MG63 (cell line): Measurements from ENCODE around the gene ANKS3. TPM values are rescaled to one million over a fixed set of nuclear protein-coding genes. Genes with fewer than 3 reads are reported as not detected.

Experiments
- DNase-seq: peaks from one replicate; pipeline ENCODE4 v3.0.0-alpha.2; 2020
- H3K27me3 ChIP-seq: fragments of 250-450 bp; sonication (Bioruptor Pico); 2 replicates; pipeline ENCODE4 v1.5.1; 2020; ENCODE audit warnings: mild to moderate bottlenecking, moderate library complexity
- H3K36me3 ChIP-seq: fragments of 250-450 bp; sonication (Bioruptor Pico); 2 replicates; pipeline ENCODE4 v1.5.1; 2020; ENCODE audit warnings: mild to moderate bottlenecking, moderate library complexity
- H3K4me3 ChIP-seq: fragments of 250-450 bp; sonication (Bioruptor Pico); 2 replicates; pipeline ENCODE4 v1.5.1; 2020; ENCODE audit warnings: mild to moderate bottlenecking, moderate library complexity
- H3K9me3 ChIP-seq: fragments of 250-450 bp; sonication (Bioruptor Pico); 2 replicates; pipeline ENCODE4 v1.5.1; 2020; ENCODE audit warnings: mild to moderate bottlenecking, moderate library complexity
- total RNA-seq: library from RNA; depleted of rRNA; stranded (reverse); fragments of >200 nt; shearing (Covaris generic); gene quantifications from 2 replicates; pipeline ENCODE4 v1.2.3, GENCODE V29; 2014; ENCODE audit warnings: low replicate concordance

ANKS3 gene
- total RNA-seq, 1 experiment from 2014 or later = 25.8 TPM

DNA sequence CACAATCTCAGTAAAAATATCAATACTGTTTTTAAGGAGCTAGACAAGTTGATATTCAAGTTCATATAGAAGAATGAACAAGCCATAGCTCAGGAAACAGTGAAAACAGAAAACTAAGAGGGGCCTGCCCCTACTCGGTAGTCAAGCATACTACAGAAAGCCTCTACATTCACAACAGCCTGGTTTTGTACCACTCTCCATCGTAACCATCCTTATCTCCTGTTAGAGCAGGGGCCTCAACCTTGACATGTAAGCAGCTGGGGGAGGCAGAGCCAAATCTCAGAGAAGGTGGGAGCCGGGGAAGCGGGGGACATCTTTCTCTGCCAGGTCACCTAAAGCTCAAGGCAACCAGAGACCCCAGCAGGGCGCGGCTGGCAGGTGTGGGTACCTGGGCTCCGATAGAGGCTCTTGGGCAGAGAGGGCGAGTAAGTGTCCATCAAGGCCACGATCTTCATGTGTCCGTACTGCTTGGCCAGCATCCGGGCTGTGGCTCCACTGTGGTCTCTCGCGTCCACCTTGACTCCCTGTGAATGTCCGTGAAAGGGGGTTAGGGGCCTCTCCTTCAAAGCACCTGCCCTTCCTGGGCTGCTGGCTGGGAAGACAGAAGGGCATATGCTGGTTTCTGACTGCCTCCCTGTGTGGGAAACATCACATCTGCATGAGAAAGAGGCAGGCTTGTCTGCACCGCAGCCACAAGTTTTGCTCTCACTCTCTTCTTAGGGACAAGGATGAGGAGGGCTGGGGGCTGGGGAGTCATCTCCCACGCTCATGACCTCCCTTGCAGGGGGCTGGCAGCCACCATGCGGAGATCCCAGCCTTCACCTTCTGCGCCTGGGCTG lies 20.2 kb downstream of the ANKS3 start:
- no peaks in the 10 kb centered on the region for H3K9me3 ChIP-seq
- DNase-seq = no peak
- peaks cover 45% of the 10 kb centered on the region for H3K36me3 ChIP-seq
- no peak overlapping the region for H3K4me3 ChIP-seq
- no peaks in the 10 kb centered on the region for H3K27me3 ChIP-seq

DNA sequence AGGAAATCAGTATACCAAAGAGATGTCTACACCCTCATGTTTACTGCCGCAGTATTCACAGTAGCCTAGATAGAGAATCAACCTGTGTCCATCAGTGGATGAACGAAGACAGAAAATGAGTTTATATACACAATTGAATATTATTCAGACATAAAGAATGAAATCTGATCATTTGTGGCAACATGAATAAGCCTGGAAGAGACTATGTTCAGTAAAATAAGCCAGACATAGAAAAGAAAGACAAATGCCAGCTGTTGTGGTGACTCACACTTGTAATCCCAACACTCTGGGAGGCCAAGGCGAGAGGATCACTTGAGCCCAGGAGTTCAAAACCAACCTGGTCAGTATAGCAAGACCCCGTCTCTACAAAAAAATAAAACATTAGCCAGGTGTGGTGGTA lies 24.6 kb downstream of the ANKS3 start:
- no peak overlapping the region for H3K4me3 ChIP-seq
- peak; percentile 46 for DNase-seq
- peaks cover 42% of the 10 kb centered on the region for H3K36me3 ChIP-seq
- H3K27me3 ChIP-seq = no peaks in the 10 kb centered on the region
- no peaks in the 10 kb centered on the region for H3K9me3 ChIP-seq

DNA sequence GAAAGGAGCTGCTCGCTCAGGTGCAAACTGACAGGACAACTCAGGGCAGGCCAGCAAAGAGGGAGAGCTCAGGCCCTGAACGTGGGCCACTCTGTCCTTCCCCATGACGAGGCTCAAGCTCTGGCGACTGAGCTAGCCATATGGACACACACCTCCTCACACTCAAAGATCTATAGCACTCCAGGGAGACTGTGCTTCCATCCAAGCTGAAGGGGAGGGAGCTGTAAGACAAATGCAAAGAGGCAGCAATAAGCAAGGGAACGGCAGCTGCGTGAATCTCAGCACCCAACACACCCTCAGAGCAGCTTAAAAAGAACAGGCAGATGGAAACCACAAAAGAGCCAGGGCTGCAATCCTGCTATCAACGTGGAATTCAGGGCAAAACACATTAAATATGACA lies 27.2 kb downstream of the ANKS3 start:
- Histone ChIP-seq H3K36me3 (peaks cover 50% of the 10 kb centered on the region), H3K9me3 (no peaks in the 10 kb centered on the region), H3K27me3 (no peaks in the 10 kb centered on the region), H3K4me3 (no peak overlapping the region)
- DNase-seq = no peak

DNA sequence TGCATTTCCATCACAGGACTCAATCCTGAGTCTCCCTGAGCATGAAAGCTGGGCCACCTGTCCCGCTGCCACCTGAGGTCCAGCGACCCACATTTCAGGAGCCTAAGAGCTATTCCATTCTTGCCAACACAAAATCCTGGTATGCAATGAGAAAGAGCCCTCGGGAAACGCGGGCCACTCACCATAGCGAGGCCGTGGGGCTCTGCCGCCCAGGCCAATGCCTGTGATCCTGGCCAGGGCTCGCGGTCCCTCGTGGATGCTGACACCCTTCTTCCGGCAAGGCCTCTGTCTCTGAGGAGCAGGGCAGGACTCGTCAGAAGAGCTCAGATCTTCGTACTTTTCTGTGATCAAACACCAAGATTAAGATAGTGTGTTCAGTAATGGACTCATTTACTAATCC lies 29.2 kb downstream of the ANKS3 start:
- Histone ChIP-seq H3K27me3 (no peaks in the 10 kb centered on the region), H3K36me3 (peaks cover 61% of the 10 kb centered on the region), H3K4me3 (no peak overlapping the region), H3K9me3 (no peaks in the 10 kb centered on the region)
- DNase-seq = no peak

DNA sequence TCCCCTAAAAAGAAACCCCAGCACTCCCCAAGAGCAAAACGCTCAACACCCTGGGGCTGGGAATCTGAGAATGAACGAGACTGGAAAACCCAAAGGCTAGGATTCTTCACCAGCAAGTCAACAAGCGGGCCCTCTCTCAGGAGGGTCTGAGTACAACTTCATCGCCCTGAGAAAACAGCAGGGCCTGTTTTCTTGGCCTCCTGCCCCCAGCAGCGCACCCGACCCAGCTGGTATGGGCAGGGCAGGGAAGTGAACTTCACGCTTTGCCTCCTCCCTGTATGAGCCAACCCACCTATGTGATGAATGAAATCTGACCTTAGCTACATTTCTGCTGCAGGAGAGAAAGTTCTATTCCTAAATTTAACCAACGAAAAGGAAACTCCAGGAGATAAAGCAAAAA lies 29.6 kb downstream of the ANKS3 start:
- DNase-seq = no peak
- peaks cover 64% of the 10 kb centered on the region for H3K36me3 ChIP-seq
- H3K9me3 ChIP-seq = no peaks in the 10 kb centered on the region
- H3K27me3 ChIP-seq = no peaks in the 10 kb centered on the region
- H3K4me3 ChIP-seq = no peak overlapping the region

DNA sequence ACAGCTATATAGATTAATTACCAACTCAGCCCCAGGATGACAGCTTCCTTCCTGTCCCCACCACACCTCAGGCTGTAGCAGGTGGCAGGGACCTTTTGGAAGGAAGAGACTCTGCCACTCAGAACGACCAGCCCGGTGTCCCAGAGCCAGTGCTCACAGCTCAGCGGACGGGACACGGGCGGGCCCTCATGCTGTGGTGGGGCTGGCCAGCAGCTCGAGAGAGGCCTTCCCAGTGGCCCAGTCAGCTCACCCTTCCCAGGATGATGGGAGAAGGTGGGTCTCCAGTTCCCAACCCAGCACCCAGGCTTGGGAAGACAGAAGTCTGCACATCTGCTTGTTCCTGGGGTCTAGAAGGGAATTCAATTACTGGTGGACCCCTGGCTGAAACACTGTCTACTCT lies 30.2 kb downstream of the ANKS3 start:
- no peak overlapping the region for H3K4me3 ChIP-seq
- peaks cover 68% of the 10 kb centered on the region for H3K36me3 ChIP-seq
- H3K9me3 ChIP-seq = no peaks in the 10 kb centered on the region
- DNase-seq = no peak
- H3K27me3 ChIP-seq = no peaks in the 10 kb centered on the region

DNA sequence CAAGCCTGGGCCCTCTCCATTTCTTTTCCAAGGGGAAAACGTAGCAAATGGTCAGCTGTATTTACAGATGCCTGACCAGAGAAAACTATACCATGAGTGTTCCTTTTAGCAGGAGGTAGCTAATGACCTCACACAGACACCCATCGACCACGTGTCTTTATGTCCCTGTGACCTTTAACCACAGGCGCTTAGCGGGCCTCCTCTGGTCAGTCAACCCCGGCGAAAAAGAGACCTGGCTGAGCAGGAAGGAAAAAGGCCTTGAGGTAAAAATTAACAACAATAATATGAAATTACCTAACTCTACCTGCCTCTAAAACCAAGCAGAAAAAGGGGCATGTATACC lies 31.6 kb downstream of the ANKS3 start:
- Histone ChIP-seq H3K9me3 (no peaks in the 10 kb centered on the region), H3K4me3 (no peak overlapping the region), H3K36me3 (peaks cover 77% of the 10 kb centered on the region), H3K27me3 (no peaks in the 10 kb centered on the region)
- DNase-seq = no peak

DNA sequence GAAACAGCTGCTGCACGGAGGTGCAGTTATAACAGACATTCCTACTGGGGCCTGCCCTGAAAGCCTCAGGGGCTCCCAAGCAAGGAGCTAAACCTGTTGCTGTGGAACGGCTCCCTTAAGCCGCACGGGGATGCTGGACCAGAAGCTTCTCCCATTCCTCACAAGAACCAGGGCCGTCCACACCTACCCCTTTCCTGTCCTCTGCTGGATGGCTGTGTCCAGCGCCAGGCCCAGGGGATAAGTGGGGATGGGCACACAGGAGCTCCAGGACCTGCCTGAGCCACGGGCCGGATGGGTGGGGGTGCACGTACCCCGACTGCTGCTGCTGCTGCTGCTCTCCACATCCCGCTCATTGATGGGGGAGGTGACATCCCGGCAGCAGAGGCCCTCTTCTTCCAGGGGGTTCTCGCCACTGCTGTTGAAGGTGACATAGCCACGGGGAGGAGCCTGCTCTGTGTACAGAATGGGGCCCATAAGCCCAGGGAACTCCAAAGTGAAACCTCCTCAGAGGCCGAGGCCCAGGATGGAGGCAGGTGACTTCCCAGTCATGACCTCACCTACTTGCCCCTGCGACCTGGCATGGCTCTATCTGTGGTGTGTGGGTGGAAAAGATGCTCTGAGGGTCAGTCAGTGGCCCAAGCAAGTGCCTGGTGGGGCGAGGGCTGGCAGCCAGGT lies 32.1 kb downstream of the ANKS3 start:
- H3K36me3 ChIP-seq = peaks cover 79% of the 10 kb centered on the region
- no peak for DNase-seq
- no peaks in the 10 kb centered on the region for H3K9me3 ChIP-seq
- H3K27me3 ChIP-seq = no peaks in the 10 kb centered on the region
- no peak overlapping the region for H3K4me3 ChIP-seq

DNA sequence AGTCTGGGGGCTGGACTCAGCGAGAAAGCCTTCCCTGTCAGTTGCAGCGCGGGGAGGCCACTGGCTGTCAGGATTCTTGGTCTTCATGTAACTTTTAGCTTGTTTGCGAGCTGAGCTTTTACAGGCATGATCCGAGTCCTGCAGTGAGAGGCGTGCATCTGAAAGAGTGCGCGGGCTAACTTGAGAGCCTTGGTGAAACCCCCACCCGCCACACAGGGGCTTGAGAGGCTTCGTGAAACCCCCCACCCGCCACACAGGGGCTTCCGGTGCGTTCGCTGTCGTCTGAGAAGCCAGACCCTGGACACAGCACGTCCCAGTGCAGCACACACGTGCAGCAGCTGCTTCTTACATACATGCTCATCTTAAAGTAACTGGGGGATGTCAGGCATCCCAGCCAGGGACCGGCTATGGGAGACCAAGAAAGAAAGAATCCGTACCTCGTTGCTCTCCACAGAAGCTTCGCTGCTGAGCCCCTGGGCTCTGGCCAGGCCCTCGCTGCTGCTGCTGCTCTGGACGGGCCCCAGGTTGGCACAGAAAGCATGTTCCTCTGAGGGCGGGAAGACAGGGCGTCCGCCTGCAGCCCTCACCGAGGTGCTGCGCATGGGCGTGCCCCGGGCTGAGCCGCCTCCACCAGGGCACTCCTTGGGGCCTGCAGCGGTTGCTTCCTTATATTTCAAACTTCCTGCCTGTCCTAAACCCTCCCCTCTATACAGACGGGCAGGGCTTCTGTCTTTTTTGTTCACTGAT lies 32.9 kb downstream of the ANKS3 start:
- Histone ChIP-seq H3K27me3 (no peaks in the 10 kb centered on the region), H3K4me3 (no peak overlapping the region), H3K9me3 (no peaks in the 10 kb centered on the region), H3K36me3 (peaks cover 77% of the 10 kb centered on the region)
- no peak for DNase-seq

DNA sequence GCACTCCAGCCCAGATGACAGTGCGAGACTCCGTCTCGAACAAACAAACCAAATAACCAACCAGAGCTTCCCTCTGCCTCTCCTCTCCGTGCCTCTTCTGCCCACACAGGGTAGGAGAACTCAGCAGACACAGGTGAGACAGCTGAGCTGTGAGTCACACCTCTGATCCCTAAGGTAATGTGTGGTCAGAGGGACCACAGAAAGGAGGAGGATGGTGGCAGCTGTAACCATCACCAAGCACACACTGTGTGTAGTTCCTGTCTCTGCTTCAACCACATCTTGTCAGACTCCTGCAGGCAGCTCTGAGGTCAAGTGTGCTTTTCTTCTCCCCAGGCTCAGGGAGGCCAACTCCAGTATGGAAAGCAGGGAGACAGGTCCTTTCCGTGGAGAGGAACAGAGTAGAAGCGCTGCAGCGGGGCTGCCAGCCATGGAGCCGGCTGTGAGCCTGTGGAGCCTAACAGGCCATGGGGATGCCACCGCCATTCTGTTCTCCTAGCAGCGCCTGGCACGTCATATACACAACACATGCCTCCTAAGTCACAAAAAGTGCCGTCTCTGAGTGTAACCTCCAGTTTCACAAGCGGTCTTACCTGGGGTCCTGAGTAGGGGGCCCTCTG lies 33.6 kb downstream of the ANKS3 start:
- Histone ChIP-seq H3K4me3 (no peak overlapping the region), H3K27me3 (no peaks in the 10 kb centered on the region), H3K9me3 (no peaks in the 10 kb centered on the region), H3K36me3 (peaks cover 83% of the 10 kb centered on the region)
- DNase-seq = no peak

DNA sequence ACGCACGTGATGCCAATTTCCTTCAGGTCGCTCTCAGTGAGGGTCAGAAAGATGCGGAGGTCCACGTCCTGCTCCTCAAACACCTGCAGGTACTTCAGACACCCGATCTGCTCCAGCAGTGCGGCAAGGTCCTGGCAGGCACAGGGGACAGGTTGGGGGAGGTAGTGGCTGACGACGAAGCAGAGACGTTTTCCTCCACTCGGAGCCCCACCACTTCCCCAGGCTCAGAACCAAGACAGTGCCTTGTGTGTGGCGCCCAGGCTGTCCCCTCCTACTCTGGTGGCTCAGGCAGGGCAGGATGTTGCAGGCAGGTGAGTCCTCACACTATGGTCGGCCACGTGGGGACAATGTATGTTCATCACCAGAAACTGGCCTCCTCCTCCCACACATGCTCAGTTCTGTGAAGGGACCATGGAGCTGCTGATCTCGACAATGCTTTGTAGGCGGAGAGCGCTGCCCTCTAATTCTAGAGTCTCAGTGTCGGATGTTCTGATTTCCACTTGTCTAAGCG lies 35.0 kb downstream of the ANKS3 start:
- Histone ChIP-seq H3K4me3 (no peak overlapping the region), H3K36me3 (peaks cover 82% of the 10 kb centered on the region), H3K27me3 (no peaks in the 10 kb centered on the region), H3K9me3 (no peaks in the 10 kb centered on the region)
- no peak for DNase-seq

DNA sequence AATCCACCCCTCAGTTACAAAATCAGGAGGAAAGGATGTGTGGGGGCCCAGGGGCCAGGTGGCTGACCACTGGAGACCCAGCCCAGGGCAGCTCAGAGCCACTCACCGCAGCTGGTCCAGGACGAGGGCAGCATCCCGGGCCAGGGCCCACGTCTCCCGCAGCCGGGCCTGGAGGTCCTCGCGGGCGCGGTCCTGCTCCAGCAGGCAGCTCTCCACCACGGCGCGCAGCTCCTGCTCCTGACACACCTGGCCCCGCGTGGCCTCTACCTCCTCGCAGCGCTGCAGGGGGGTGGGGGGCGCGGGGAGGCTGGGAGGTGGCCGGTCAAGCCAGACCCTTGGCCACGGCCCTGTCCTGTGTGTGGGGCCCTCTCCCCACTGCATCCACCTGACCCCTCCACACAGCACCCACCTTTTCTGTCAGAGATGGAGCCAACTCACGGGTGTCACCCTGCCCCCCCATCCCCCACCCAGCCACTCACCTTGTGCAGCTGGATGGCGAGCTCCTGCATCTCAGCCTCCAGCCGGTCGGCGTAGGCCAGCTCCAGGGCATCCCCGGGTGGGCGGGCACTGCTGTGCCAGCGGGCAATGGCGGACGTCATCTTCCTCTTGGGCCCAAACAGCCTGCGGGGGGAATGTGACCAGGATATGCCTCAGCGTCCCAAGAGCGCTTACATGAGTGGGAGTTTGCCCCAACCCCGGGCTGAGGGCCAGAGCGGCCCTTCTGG lies 35.6 kb downstream of the ANKS3 start:
- Histone ChIP-seq H3K36me3 (peaks cover 76% of the 10 kb centered on the region), H3K4me3 (no peak overlapping the region), H3K9me3 (no peaks in the 10 kb centered on the region), H3K27me3 (no peaks in the 10 kb centered on the region)
- no peak for DNase-seq

DNA sequence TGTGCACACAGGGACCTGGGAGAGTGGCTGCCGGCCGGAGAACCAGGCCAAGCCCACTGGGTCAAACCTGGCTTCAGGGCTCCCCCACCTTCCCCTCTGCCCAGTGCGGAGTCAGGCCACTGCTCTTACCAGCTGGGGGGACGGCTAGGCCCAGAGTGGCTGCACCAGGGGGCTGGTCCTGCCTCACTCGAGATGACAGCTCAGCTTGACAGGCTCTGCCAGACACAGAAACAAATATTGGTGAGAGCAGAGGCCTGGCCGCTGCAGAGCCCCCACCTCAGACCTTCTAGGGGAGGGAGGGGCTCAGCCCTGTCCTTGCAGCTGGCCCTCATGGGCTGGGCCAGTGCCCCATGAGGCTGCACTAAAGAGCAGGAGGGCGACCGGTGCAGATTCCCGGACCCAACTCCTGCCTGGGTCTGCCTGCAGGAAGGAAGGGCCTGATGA lies 36.2 kb downstream of the ANKS3 start:
- H3K36me3 ChIP-seq = peaks cover 74% of the 10 kb centered on the region
- H3K27me3 ChIP-seq = no peaks in the 10 kb centered on the region
- no peaks in the 10 kb centered on the region for H3K9me3 ChIP-seq
- no peak for DNase-seq
- H3K4me3 ChIP-seq = no peak overlapping the region

DNA sequence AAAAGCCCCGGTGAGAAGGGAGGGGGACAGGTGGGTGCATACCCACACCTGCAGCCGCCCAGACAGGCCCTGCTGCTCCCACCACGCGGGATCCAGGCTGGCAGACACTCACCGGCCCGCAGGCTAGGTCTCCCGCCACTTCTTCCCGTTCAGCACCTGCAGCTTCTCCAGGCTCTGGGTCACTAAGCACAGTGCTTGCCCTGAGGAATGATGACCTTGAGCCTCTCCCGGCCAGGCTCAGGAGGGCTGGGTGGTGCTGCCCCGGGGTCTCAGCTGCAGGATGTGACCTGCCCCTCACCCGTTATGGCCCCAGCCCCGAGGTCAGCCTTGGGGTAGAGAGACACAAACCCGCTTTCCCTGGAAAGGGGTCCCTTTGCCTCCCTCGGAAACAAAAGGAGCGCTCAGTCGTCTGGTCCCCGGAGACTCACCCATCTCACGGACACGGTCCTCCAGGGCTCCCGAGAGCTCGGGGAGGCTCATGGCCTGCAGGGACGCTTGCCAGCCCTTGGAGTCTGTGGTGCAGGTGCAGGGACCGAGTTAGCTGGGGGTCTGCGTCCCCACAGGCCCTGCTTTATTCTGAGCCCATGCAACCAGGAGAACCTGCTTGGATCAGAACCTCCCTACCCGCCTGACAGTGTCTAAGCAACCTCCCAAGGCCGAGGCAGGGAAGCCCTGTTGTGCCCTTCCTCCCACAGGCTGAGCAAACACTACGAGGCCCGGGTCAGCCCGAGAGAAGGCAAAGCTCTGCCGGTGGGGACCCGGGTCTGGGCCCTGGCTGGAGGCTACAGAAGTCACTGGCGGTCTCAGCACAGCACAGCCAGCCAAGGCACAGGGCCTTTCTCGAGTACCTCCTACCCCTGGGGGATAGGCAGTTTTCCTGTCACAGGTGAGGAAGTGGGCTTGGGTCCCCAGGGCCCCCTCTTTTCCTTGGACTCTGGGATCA lies 36.9 kb downstream of the ANKS3 start:
- Histone ChIP-seq H3K4me3 (no peak overlapping the region), H3K27me3 (no peaks in the 10 kb centered on the region), H3K9me3 (no peaks in the 10 kb centered on the region), H3K36me3 (peaks cover 68% of the 10 kb centered on the region)
- DNase-seq = no peak

DNA sequence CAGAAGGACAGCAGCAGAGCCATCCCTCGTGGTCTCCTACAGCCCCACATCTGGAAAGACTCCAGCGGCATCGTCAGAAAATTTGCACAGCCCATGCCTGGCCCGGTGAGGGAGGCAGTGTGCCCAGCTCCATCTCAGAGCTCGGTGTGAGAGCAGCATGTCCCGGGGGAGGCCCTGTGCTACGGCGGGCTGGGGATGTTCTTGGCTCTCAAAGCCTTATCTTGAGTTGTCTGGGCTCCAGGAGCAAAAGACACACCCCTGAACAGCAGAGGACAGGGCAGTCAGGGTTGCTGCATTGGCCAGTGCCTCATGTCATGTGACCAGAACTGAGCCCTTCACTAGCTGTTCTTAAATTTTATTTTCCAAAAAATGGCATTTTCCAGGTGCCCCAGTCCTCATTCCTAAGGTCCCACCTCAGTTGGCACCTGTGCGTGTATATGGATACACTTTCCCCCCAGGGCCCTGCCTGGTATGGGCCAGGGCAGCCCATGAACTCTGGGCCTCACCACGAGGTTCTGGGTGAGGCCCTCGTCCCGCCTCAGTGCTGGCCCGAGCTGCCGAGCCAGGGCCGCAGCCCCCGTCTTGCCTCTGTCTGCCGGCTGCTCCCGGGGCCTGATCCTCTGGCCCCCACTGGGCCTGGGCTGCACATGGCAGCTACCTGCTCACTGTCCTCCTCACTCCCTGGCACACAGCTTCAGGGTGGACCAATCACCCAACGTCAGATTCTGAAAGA lies 37.7 kb downstream of the ANKS3 start:
- H3K9me3 ChIP-seq = no peaks in the 10 kb centered on the region
- H3K36me3 ChIP-seq = peaks cover 61% of the 10 kb centered on the region
- no peak for DNase-seq
- no peaks in the 10 kb centered on the region for H3K27me3 ChIP-seq
- no peak overlapping the region for H3K4me3 ChIP-seq
